Ammon's horn (tissue), 1 donor: ENCODE measurements around the gene SPATA13.
A peak's percentile ranks its signal among the peaks of the same experiment; 100 is the strongest.
"Not testable (repeated sequence)": the region's sequence is repeated elsewhere in the genome, so short reads cannot be mapped to it uniquely, and the experiment has no call there.

Experiments used
- DNase-seq: peaks from one replicate; pipeline ENCODE4 v3.0.0-alpha.2; 2016; ENCODE audit warnings: low spot score

Gene SPATA13

GRCh38 chr13:24279327-24280110 lies 119.0 kb downstream of the SPATA13 start:
- DNase-seq = no peak

GRCh38 chr13:24280720-24281119 lies 120.2 kb downstream of the SPATA13 start:
- DNase-seq = peak; percentile 78

GRCh38 chr13:24281188-24282008 lies 120.9 kb downstream of the SPATA13 start:
- DNase-seq = no peak

- no peak for DNase-seq
These were observed 121.7 kb downstream of the SPATA13 start for GRCh38 chr13:24282256-24282655.

- no peak for DNase-seq
These were observed 124.5 kb downstream of the SPATA13 start for GRCh38 chr13:24284889-24285565.

- DNase-seq = no peak
These were observed 126.1 kb downstream of the SPATA13 start for GRCh38 chr13:24286624-24287023.

GRCh38 chr13:24287748-24288287 lies 127.3 kb downstream of the SPATA13 start:
- no peak for DNase-seq

GRCh38 chr13:24288870-24289269 lies 128.3 kb downstream of the SPATA13 start:
- no peak for DNase-seq

- DNase-seq = no peak
These were observed 129.9 kb downstream of the SPATA13 start for GRCh38 chr13:24290280-24290932.

GRCh38 chr13:24292481-24292880 lies 132.0 kb downstream of the SPATA13 start:
- DNase-seq = no peak

- DNase-seq = no peak
These were observed 133.2 kb downstream of the SPATA13 start for GRCh38 chr13:24293746-24294145.

GRCh38 chr13:24299488-24300114 lies 139.1 kb downstream of the SPATA13 start:
- no peak for DNase-seq

GRCh38 chr13:24301434-24301833 lies 140.9 kb downstream of the SPATA13 start:
- DNase-seq = no peak

- no peak for DNase-seq
These were observed 141.4 kb downstream of the SPATA13 start for GRCh38 chr13:24301911-24302310.

- no peak for DNase-seq
These were observed 144.1 kb downstream of the SPATA13 start for GRCh38 chr13:24304620-24305019.

GRCh38 chr13:24306632-24307031 lies 146.1 kb downstream of the SPATA13 start:
- no peak for DNase-seq

- DNase-seq = no peak
These were observed 146.9 kb downstream of the SPATA13 start for GRCh38 chr13:24307211-24308067.

- no peak for DNase-seq
These were observed 147.5 kb downstream of the SPATA13 start for GRCh38 chr13:24308068-24308445.

- no peak for DNase-seq
These were observed 148.0 kb downstream of the SPATA13 start for GRCh38 chr13:24308488-24309020.

- not testable (repeated sequence) for DNase-seq
These were observed 148.8 kb downstream of the SPATA13 start, which contains the start of gene C1QTNF9 for GRCh38 chr13:24309300-24309699. C1QTNF9 (plus strand) TSS chr13:24309580; CDS start chr13:24316004, 6,424 bp downstream.
